ENCODE data around the gene TTBK1. TPM values are rescaled to one million over a fixed set of nuclear protein-coding genes. Genes with fewer than 3 reads are reported as not detected.

Gene TTBK1
- total RNA-seq, 4 donors from 2014 or later: not detected

DNA sequence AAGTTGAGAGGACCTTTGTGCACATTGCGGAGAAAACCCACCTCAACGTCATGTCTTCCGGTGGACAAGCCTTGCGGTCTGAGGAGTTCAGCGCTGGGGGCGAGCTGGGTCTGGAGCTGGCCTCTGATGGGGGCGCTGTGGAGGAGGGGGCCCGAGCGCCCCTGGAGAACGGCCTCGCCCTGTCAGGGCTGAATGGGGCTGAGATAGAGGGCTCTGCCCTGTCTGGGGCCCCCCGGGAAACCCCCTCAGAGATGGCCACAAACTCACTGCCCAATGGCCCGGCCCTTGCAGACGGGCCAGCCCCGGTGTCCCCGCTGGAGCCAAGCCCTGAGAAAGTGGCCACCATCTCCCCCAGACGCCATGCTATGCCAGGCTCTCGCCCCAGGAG, 40.2 kb downstream of the TTBK1 start:
- DNase-seq (ENCODE audit: low spot score in 2 of 2): no peak
- WGBS, 2 donors: 83 to 89% methylated on average over 13 to 16 of the region's 18 CpGs
- Histone ChIP-seq H3K4me3 (no peak overlapping the region), H3K36me3 (no peaks in the 10 kb centered on the region), H3K9me3 (no peaks in the 10 kb centered on the region), H3K27ac (no peak overlapping the region), H3K4me1 (peaks cover 0 to 8% (median 0%) of the 10 kb centered on the region in 4 donors), H3K27me3 (peaks cover 0 to 38% of the 10 kb centered on the region in 2 donors)
- no peak for TF ChIP-seq POLR2A (IDR thresholded peaks at IDR 0.05)
- TF ChIP-seq EP300 (IDR thresholded peaks at IDR 0.05): no peak
- TF ChIP-seq, protein P1, sequence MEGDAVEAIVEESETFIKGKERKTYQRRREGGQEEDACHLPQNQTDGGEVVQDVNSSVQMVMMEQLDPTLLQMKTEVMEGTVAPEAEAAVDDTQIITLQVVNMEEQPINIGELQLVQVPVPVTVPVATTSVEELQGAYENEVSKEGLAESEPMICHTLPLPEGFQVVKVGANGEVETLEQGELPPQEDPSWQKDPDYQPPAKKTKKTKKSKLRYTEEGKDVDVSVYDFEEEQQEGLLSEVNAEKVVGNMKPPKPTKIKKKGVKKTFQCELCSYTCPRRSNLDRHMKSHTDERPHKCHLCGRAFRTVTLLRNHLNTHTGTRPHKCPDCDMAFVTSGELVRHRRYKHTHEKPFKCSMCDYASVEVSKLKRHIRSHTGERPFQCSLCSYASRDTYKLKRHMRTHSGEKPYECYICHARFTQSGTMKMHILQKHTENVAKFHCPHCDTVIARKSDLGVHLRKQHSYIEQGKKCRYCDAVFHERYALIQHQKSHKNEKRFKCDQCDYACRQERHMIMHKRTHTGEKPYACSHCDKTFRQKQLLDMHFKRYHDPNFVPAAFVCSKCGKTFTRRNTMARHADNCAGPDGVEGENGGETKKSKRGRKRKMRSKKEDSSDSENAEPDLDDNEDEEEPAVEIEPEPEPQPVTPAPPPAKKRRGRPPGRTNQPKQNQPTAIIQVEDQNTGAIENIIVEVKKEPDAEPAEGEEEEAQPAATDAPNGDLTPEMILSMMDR (IDR thresholded peaks at IDR 0.05): no peak

DNA sequence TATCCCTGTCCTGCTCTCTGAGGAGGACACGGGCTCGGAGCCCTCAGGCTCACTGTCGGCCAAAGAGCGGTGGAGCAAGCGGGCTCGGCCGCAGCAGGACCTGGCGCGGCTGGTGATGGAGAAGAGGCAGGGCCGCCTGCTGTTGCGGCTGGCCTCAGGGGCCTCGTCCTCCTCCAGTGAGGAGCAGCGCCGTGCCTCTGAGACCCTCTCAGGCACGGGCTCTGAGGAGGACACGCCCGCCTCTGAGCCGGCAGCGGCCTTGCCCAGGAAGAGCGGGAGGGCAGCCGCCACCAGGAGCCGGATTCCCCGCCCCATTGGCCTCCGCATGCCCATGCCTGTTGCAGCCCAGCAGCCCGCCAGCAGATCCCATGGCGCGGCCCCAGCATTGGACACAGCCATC, 40.6 kb downstream of the TTBK1 start:
- DNase-seq (ENCODE audit: low spot score in 2 of 2): no peak
- 82 to 83% methylated on average over 14 to 23 of the region's 27 CpGs for WGBS, 2 donors
- Histone ChIP-seq H3K36me3 (no peaks in the 10 kb centered on the region), H3K27me3 (peaks cover 0 to 38% of the 10 kb centered on the region in 2 donors), H3K9me3 (no peaks in the 10 kb centered on the region), H3K27ac (no peak overlapping the region), H3K4me1 (peaks cover 0 to 8% (median 0%) of the 10 kb centered on the region in 4 donors), H3K4me3 (no peak overlapping the region)
- TF ChIP-seq EP300 (IDR thresholded peaks at IDR 0.05) (no peak), POLR2A (IDR thresholded peaks at IDR 0.05) (no peak)

DNA sequence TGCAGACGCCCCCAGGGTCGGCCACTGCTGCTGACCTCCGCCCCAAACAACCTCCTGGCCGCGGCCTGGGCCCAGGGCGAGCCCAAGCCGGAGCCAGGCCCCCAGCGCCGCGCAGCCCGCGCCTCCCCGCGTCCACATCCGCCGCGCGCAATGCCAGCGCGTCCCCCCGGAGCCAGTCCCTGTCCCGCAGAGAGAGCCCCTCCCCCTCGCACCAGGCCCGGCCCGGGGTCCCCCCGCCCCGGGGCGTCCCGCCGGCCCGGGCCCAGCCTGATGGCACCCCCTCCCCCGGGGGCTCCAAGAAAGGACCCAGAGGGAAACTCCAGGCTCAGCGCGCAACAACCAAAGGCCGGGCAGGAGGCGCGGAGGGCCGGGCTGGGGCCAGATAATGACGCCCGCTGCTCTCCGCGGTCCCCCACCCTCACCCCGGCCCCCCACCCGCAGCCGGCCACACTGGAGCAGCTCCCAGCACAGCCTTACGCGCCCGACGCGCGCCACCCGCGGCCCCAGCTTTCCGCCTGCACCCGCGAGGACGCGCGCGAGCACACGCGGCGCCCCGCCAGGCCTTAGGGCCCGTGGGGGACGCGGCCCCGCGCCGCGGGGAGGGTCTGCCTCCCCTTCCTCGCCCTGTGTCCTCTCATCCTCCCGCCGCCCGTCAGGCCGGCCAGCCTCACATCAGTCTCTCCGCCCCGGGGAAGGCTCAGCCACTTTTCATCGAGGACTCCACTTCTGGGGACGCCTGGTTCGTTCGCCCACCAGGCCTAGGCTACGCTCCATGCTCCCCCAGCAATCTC, 41.9 kb downstream of the TTBK1 start:
- Histone ChIP-seq H3K4me3 (no peak overlapping the region), H3K4me1 (peaks cover 0 to 8% (median 0%) of the 10 kb centered on the region in 4 donors)
- 8% methylated on average over 40 to 67 of the region's 83 CpGs for WGBS, 2 donors

DNA sequence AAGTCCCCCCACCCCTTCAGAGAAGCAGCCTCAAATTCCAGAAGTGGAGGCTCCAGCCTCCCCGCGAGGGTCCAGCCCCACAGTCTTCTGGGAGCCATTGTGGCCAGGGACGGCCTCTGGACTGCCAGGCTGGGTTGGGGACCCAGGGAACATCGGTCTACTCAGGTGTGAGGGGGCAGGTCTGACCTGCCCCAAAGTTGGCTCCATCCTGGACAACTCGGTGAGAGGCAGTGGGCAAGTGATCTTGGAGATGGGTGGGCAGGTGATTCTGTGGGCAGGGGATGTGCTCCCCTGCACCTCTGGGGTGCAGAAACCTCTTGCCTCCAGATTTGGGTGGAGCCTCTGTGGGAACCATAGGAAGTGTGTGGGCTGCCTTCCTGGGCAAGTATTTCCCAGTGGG, 42.6 kb downstream of the TTBK1 start:
- Histone ChIP-seq H3K4me1 (peaks cover 0 to 8% (median 0%) of the 10 kb centered on the region in 4 donors), H3K36me3 (no peaks in the 10 kb centered on the region), H3K27me3 (peaks cover 0 to 25% of the 10 kb centered on the region in 2 donors), H3K27ac (no peak overlapping the region), H3K9me3 (no peaks in the 10 kb centered on the region), H3K4me3 (no peak overlapping the region)
- DNase-seq (ENCODE audit: low spot score in 2 of 2): no peak
- WGBS, 2 donors: 76 to 82% methylated on average over 5 of the region's 5 CpGs
- TF ChIP-seq POLR2A (IDR thresholded peaks at IDR 0.05) (no peak), EP300 (IDR thresholded peaks at IDR 0.05) (no peak)
- TF ChIP-seq, protein P1 (IDR thresholded peaks at IDR 0.05): no peak

More for the DNA sequence above, 41.9 kb downstream of the TTBK1 start:
- Histone ChIP-seq H3K27me3 (peaks cover 0 to 31% of the 10 kb centered on the region in 2 donors), H3K27ac (no peak overlapping the region), H3K36me3 (no peaks in the 10 kb centered on the region), H3K9me3 (no peaks in the 10 kb centered on the region)
- DNase-seq (ENCODE audit: low spot score in 2 of 2): no peak
- TF ChIP-seq EP300 (IDR thresholded peaks at IDR 0.05) (no peak), POLR2A (IDR thresholded peaks at IDR 0.05) (no peak)
- TF ChIP-seq, protein P1 (IDR thresholded peaks at IDR 0.05): no peak

DNA sequence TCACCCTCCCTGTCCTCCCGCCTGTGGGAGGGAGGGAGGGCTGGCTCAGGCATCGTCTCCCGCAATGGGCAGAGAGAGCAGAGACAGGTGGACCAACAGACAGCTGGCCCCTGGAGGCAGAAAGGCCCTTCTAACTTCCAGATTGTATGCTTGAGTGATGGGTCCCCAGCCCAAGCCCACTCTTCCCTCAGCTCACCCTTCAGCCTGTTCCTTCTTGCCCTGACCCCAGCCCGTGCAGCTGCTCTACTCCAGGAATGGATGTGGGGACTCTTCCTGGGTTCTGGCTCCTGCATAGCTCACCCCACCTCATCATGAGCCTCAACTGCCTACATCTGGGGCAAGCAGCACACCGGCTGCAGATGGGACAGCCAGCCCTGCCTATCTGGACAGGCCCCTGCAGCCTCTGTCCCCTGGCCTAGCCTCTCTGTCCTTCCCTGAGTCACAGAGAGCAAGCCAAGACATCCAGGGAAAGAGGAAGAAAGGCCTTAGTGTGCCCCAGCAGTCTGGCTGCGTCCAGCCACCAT, 43.2 kb downstream of the TTBK1 start:
- no peak overlapping the region for H3K27ac ChIP-seq
- TF ChIP-seq EP300 (IDR thresholded peaks at IDR 0.05): no peak
- H3K9me3 ChIP-seq: no peaks in the 10 kb centered on the region
- peaks cover 0 to 25% of the 10 kb centered on the region in 2 donors for H3K27me3 ChIP-seq
- no peak overlapping the region for H3K4me3 ChIP-seq
- peaks cover 0 to 8% (median 0%) of the 10 kb centered on the region in 4 donors for H3K4me1 ChIP-seq
- no peaks in the 10 kb centered on the region for H3K36me3 ChIP-seq
- DNase-seq (ENCODE audit: low spot score in 2 of 2): no peak
- WGBS, 2 donors: 76 to 85% methylated on average over 6 of the region's 6 CpGs
